ENCODE results near the gene AGAP2.
"Not testable (repeated sequence)": the region's sequence is repeated elsewhere in the genome, so short reads cannot be mapped to it uniquely, and the experiment has no call there.

AGAP2 gene

DNA sequence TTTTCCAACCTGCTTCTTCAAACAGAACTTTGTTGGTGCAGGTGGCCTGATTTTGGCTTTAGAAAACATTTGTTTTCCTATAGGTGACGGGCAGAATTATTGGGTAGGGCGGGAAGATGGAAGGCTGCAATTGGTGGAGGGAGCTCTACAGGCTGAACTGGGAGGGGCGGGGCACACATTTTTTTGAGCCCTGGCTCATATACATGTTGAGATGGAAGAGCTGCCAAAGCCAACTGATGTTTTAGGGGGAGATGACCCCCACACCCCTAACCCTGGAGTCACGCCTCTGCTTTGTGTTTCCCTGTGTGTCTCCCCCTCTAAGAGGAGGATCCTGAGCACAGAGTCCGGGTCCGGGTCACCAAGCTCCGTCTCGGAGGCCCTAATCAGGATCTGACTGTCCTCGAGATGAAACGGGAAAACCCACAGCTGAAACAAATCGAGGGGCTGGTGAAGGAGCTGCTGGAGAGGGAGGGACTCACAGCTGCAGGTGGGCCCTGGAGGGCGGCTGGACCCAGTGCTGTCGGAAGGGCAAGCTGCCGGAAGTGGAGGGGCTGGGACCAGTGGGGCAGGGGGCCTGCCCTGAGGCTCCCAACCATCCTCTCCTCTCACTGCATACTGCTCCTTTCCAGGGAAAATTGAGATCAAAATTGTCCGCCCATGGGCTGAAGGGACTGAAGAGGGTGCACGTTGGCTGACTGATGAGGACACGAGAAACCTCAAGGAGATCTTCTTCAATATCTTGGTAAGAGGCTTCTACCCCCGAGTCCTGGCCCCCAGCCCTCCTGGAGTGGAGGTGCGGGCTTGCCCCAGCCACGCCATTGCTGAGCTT lies 18.6 kb downstream of the AGAP2 start:
- no peak for TF ChIP-seq CTCF (conservative IDR thresholded peaks at IDR 0.05; ENCODE audit: low read depth, low read length)
- DNase-seq (ENCODE audit: low read depth) = no peak
- no peak overlapping the region for H3K4me3 ChIP-seq (ENCODE audit: low read depth, low read length)

DNA sequence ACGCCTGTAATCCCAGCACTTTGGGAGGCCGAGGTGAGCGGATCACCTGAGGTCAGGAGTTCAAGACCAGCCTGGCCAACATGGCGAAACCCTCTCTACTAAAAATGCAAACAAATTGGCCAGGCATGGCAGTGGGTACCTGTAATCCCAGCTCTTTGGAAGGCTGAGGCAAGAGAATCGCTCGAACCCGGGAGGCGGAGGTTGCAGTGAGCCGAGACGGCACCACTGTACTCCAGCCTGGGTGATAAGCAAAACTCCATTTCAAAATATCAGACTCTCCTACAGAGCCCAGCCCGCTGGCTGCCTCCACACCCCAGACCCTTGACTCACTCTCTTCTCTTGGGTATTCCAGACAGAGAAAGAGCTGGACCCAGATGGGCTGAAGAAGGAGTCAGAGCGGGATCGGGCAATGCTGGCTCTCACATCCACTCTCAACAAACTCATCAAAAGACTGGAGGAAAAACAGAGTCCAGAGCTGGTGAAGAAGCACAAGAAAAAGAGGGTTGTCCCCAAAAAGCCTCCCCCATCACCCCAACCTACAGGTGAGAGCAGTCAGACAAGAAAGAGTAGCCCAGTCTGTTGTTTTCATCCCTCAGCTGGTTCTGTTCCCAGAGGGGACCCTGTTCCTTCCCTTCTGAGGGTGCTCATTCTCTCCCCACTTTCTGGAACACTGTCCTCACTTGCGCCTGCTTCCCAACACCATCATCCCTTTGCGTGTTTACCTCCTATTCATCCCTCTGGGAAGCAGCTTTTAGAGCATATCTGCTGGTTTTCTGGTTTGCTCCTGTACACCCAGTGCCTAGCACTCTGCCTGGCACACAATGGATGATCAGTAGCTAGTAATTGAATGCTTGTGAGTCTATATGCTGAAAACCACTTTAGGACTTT lies 19.7 kb downstream of the AGAP2 start:
- H3K4me3 ChIP-seq (ENCODE audit: low read depth, low read length) = no peak overlapping the region
- no peak for TF ChIP-seq CTCF (conservative IDR thresholded peaks at IDR 0.05; ENCODE audit: low read depth, low read length)
- DNase-seq (ENCODE audit: low read depth) = no peak

GRCh38 chr12:57717846-57718640 lies 20.5 kb downstream of the AGAP2 start:
- no peak for TF ChIP-seq CTCF (conservative IDR thresholded peaks at IDR 0.05; ENCODE audit: low read depth, low read length)

DNA sequence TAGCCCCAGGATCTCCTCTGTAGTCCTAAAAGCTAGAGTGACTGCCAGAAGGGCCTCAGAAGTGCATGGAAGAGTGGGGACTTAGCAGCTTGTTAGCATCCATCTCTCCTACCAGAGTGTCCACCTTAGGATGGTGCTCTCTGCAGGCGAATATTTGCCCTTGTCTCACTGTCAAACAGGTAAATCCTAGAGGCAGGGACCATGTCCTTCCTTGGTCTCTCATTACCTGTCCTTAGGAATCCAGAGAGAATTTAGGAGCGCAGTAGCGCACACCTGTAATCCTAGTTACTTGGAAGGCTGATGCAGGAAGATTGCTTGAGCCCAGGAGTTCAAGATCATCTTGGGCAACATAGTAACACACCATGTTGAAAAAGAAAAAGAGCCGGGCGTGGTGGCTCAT lies 21.4 kb downstream of the AGAP2 start:
- H3K4me3 ChIP-seq (ENCODE audit: low read depth, low read length) = no peak overlapping the region
- DNase-seq (ENCODE audit: low read depth) = no peak
- no peak for TF ChIP-seq CTCF (conservative IDR thresholded peaks at IDR 0.05; ENCODE audit: low read depth, low read length)

More at GRCh38 chr12:57717846-57718640, 20.5 kb downstream of the AGAP2 start:
- no peak for DNase-seq (ENCODE audit: low read depth)
- no peak overlapping the region for H3K4me3 ChIP-seq (ENCODE audit: low read depth, low read length)

- TF ChIP-seq CTCF (conservative IDR thresholded peaks at IDR 0.05; ENCODE audit: low read depth, low read length) = no peak
- no peak overlapping the region for H3K4me3 ChIP-seq (ENCODE audit: low read depth, low read length)
- no peak for DNase-seq (ENCODE audit: low read depth)
Observed at GRCh38 chr12:57716305-57716704, 22.2 kb downstream of the AGAP2 start.

DNA sequence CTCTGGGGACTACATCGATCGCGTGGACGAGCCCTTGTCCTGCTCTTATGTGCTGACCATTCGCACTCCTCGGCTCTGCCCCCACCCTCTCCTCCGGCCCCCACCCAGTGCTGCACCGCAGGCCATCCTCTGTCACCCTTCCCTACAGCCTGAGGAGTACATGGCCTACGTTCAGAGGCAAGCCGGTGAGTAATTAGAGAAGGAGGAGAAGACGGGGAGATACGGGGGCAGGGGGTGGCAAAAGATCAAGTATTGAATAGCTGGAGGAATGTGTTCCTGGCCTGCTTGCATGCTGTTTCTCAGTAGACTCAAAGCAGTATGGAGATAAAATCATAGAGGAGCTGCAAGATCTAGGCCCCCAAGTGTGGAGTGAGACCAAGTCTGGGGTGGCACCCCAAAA lies 22.8 kb downstream of the AGAP2 start:
- no peak overlapping the region for H3K4me3 ChIP-seq (ENCODE audit: low read depth, low read length)
- TF ChIP-seq CTCF (conservative IDR thresholded peaks at IDR 0.05; ENCODE audit: low read depth, low read length) = no peak
- no peak for DNase-seq (ENCODE audit: low read depth)

- not testable (repeated sequence) for H3K4me3 ChIP-seq (ENCODE audit: low read depth, low read length); DNase-seq (ENCODE audit: low read depth)
Observed at GRCh38 chr12:57715036-57715748, 23.4 kb downstream of the AGAP2 start.
